ENCODE data around the gene TRIM69.
"Not testable (repeated sequence)": the region's sequence is repeated elsewhere in the genome, so short reads cannot be mapped to it uniquely, and the experiment has no call there.

TRIM69 gene

DNA sequence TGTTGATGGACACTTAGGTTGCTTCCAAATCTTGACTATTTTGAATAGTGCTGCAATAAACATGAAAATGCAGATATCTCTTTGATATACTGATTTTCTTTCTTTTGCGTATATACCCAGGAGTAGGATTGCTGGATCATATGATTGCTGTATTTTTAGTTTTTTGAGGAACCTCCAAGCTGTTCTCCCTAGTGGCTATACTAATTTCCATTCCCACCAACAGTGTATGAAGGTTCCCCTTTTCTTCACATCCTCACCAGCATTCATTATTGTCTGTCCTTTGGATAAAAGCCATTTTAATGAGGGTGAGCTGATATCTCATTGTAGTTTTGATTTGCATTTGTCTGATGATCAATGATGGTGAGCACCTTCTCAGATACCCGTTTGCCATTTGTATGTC lies 37.7 kb upstream of the TRIM69 start:
- H3K4me3 ChIP-seq: no peak overlapping the region
- DNase-seq: no peak
- no peak for TF ChIP-seq CTCF (IDR thresholded peaks at IDR 0.05)

DNA sequence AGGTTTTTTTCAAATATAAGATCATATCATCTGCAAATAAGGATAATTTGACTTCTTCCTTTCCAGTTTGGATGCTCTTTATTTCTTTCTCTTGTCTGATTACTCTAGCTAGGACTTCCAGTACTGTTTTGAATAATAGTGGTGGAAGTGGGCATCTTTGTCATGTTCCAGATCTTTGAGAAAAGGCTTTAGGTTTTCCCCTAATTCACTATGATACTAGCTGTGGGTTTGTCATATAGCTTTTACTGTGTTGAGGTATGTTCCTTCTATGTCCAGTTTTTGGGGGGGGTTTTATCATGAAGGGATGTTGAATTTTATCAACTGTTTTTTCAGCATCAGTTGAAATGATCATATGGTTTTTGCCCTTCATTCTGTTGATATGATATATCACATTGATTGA lies 35.7 kb upstream of the TRIM69 start:
- H3K4me3 ChIP-seq; H3K27me3 ChIP-seq; DNase-seq; H3K9me3 ChIP-seq; H3K4me1 ChIP-seq; intact Hi-C loops (cut with DNase I; ENCODE audit: low total_unique reads); H3K27ac ChIP-seq; H3K36me3 ChIP-seq: not testable (repeated sequence)

More for the DNA sequence above, 37.7 kb upstream of the TRIM69 start:
- Histone ChIP-seq H3K4me1 (no peaks in the 10 kb centered on the region), H3K27ac (no peak overlapping the region), H3K27me3 (no peaks in the 10 kb centered on the region), H3K36me3 (no peaks in the 10 kb centered on the region), H3K9me3 (peaks cover 0 to 4% (median 0%) of the 10 kb centered on the region in 3 donors)
- intact Hi-C loops (cut with DNase I; ENCODE audit: low total_unique reads): no loop called here

- Histone ChIP-seq H3K36me3 (no peaks in the 10 kb centered on the region), H3K4me1 (no peaks in the 10 kb centered on the region), H3K9me3 (peaks cover 0 to 4% (median 0%) of the 10 kb centered on the region in 3 donors), H3K4me3 (no peak overlapping the region), H3K27ac (no peak overlapping the region), H3K27me3 (no peaks in the 10 kb centered on the region)
- intact Hi-C loops (cut with DNase I; ENCODE audit: low total_unique reads): loop anchor here (5.0 kb wide), 1 partner anchor 39 kb away; no protein-coding TSS in a partner anchor
- DNase-seq: no peak
- no peak for TF ChIP-seq CTCF (IDR thresholded peaks at IDR 0.05)
Observed at GRCh38 chr15:44705986-44706385, 30.3 kb upstream of the TRIM69 start.

DNA sequence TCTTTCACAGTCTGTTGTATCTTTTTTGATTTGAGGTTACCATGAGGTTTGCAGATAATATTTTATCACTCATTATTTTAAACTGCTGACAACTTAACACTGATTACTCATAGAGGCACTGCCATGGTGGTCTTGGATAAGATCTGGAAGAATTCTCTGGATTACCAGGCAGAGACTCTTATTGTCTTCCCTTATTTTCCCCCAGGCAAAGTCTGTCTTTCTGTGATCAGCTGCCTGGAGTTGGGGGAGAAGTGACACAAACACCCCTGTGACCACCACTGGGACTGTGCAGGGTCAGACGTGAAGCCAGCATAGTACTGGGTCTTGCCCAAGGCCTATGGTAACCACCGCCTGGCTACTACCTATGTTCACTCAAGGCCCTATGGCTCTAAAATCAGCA lies 29.9 kb upstream of the TRIM69 start:
- peak in 1 of 2 donors; percentile 40 for DNase-seq
- H3K27me3 ChIP-seq: no peaks in the 10 kb centered on the region
- no peak overlapping the region for H3K27ac ChIP-seq
- peaks cover 0 to 4% (median 0%) of the 10 kb centered on the region in 3 donors for H3K9me3 ChIP-seq
- H3K36me3 ChIP-seq: no peaks in the 10 kb centered on the region
- intact Hi-C loops (cut with DNase I; ENCODE audit: low total_unique reads): loop anchor here (5.0 kb wide), 1 partner anchor 39 kb away; no protein-coding TSS in a partner anchor
- no peak for TF ChIP-seq CTCF (IDR thresholded peaks at IDR 0.05)
- H3K4me1 ChIP-seq: no peaks in the 10 kb centered on the region
- H3K4me3 ChIP-seq: no peak overlapping the region

- no peak for DNase-seq
- Histone ChIP-seq H3K36me3 (no peaks in the 10 kb centered on the region), H3K4me3 (no peak overlapping the region), H3K27ac (no peak overlapping the region), H3K9me3 (no peaks in the 10 kb centered on the region), H3K4me1 (no peaks in the 10 kb centered on the region), H3K27me3 (no peaks in the 10 kb centered on the region)
- intact Hi-C loops (cut with DNase I; ENCODE audit: low total_unique reads): loop anchor here (5.0 kb wide), 1 partner anchor 40 kb away; no protein-coding TSS in a partner anchor
- no peak for TF ChIP-seq CTCF (IDR thresholded peaks at IDR 0.05)
Observed at GRCh38 chr15:44706946-44707636, 29.2 kb upstream of the TRIM69 start.

GRCh38 chr15:44710236-44711095 lies 25.9 kb upstream of the TRIM69 start:
- H3K4me1 ChIP-seq: peaks cover 0 to 20% (median 6%) of the 10 kb centered on the region in 4 donors
- intact Hi-C loops (cut with DNase I; ENCODE audit: low total_unique reads): loop anchor here (1.0 kb wide), 1 partner anchor 18 kb away; no protein-coding TSS in a partner anchor
- peak in 1 of 2 experiments; percentile 3 for TF ChIP-seq CTCF (IDR thresholded peaks at IDR 0.05)
- H3K9me3 ChIP-seq: no peaks in the 10 kb centered on the region
- peak; percentile 67 to 68 for DNase-seq
- peaks cover 4% of the 10 kb centered on the region in 3 donors for H3K36me3 ChIP-seq
- H3K27ac ChIP-seq: peak overlapping the region; percentile 97 to 99
- H3K4me3 ChIP-seq: peak overlapping the region; percentile 86 to 98
- H3K27me3 ChIP-seq: no peaks in the 10 kb centered on the region
